ENCODE measurements around the gene ZNF593. TPM values are rescaled to one million over a fixed set of nuclear protein-coding genes. Genes with fewer than 3 reads are reported as not detected.

ZNF593 gene
- total and polyA plus RNA-seq, 2 experiments from 2014 or later: 26.2 to 108 TPM

DNA sequence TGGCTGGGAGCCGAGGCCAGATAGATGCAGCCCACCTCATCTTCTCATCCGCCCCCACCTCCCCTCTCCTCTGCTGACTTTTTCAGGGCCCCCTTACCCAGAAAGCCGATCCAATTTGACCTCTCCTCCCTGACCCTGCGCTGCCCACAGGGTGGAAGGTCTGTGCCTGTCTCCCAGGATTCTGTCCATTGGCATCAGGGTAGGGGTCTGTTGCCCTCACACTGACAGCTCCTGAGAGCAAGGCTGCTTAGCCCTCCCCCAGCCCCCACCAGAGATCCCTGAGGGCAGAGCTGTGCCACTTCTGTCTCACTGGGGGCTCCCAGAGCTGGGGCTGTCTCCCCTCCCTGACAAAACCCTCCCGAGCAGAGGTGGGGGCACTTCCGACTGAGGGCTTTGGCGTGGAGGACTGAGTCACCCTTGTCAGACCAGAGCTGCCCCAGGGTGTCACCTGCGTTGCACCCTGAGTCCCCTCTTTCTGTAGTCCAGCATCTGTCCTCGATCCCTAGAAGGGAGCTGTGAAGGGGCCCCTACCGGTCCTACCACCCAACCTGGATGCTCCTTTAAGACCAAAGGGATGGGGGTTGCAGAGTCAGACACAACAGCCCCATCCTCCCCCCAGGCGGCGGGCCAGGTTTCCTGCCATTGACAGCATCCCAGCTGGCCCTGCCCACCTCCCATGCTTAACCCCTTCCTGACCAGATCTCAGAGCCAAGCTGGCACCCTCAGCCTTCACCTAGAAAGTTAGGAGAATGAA, 13.2 kb upstream of the ZNF593 start:
- peaks cover 62% of the 10 kb centered on the region for H3K4me1 Mint-ChIP-seq
- H3K4me3 Mint-ChIP-seq: peak overlapping the region; percentile 76
- H3K36me3 Mint-ChIP-seq (ENCODE audit: low read depth): no peaks in the 10 kb centered on the region
- Histone ChIP-seq H2AFZ (no peak overlapping the region), H3F3A (replicated peaks; ENCODE audit: low read depth) (peaks cover 7% of the 10 kb centered on the region; the same call in 1 of the 2 replicates), H3K36me3 (ENCODE audit: insufficient read depth) (no peaks in the 10 kb centered on the region), H3K9me2 (ENCODE audit: insufficient read depth) (no peaks in the 10 kb centered on the region), H3K4me1 (ENCODE audit: insufficient read depth) (peaks cover 50% of the 10 kb centered on the region), H3K79me2 (replicated peaks; ENCODE audit: insufficient read depth) (no peaks in the 10 kb centered on the region), H3K4me3 (peak overlapping the region; percentile 58), H3K27me3 (ENCODE audit: insufficient read depth) (peaks cover 100% of the 10 kb centered on the region), H4K20me1 (replicated peaks; ENCODE audit: insufficient read depth) (peaks cover 5% of the 10 kb centered on the region; the same call in 1 of the 2 replicates), H3K4me2 (peak overlapping the region; percentile 89), H3K27ac (ENCODE audit: low read depth) (no peak overlapping the region)
- peak; percentile 10 for ATAC-seq
- TF ChIP-seq, protein P1, sequence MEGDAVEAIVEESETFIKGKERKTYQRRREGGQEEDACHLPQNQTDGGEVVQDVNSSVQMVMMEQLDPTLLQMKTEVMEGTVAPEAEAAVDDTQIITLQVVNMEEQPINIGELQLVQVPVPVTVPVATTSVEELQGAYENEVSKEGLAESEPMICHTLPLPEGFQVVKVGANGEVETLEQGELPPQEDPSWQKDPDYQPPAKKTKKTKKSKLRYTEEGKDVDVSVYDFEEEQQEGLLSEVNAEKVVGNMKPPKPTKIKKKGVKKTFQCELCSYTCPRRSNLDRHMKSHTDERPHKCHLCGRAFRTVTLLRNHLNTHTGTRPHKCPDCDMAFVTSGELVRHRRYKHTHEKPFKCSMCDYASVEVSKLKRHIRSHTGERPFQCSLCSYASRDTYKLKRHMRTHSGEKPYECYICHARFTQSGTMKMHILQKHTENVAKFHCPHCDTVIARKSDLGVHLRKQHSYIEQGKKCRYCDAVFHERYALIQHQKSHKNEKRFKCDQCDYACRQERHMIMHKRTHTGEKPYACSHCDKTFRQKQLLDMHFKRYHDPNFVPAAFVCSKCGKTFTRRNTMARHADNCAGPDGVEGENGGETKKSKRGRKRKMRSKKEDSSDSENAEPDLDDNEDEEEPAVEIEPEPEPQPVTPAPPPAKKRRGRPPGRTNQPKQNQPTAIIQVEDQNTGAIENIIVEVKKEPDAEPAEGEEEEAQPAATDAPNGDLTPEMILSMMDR (conservative IDR thresholded peaks at IDR 0.05; ENCODE audit: low read depth in 2 of 2): no peak
- TF ChIP-seq JUNB (IDR thresholded peaks at IDR 0.05; ENCODE audit: unreplicated experiment): no peak
- no peak for TF ChIP-seq ZNF114 (CRISPR knock-in tag; IDR thresholded peaks at IDR 0.05)
- TF ChIP-seq, protein P2, sequence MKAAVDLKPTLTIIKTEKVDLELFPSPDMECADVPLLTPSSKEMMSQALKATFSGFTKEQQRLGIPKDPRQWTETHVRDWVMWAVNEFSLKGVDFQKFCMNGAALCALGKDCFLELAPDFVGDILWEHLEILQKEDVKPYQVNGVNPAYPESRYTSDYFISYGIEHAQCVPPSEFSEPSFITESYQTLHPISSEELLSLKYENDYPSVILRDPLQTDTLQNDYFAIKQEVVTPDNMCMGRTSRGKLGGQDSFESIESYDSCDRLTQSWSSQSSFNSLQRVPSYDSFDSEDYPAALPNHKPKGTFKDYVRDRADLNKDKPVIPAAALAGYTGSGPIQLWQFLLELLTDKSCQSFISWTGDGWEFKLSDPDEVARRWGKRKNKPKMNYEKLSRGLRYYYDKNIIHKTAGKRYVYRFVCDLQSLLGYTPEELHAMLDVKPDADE (IDR thresholded peaks at IDR 0.05): no peak
- no peak for TF ChIP-seq EZH2phosphoT487 (IDR thresholded peaks at IDR 0.05; ENCODE audit: unreplicated experiment)
- no peak for TF ChIP-seq ZNF331 (CRISPR knock-in tag; IDR thresholded peaks at IDR 0.05; ENCODE audit: low read depth)
- no peak for TF ChIP-seq EZH2 (IDR thresholded peaks at IDR 0.05; ENCODE audit: low read depth, unreplicated experiment)
- TF ChIP-seq STAT1 (IDR thresholded peaks at IDR 0.05; ENCODE audit: unreplicated experiment): no peak
- no peak for TF ChIP-seq CREB1 (CRISPR knock-in tag; IDR thresholded peaks at IDR 0.05; ENCODE audit: low read depth)
- TF ChIP-seq NANOG (IDR thresholded peaks at IDR 0.05; ENCODE audit: borderline replicate concordance): no peak
- TF ChIP-seq POLR2AphosphoS5 (IDR thresholded peaks at IDR 0.05; ENCODE audit: low read depth): no peak
- TF ChIP-seq, protein P3, sequence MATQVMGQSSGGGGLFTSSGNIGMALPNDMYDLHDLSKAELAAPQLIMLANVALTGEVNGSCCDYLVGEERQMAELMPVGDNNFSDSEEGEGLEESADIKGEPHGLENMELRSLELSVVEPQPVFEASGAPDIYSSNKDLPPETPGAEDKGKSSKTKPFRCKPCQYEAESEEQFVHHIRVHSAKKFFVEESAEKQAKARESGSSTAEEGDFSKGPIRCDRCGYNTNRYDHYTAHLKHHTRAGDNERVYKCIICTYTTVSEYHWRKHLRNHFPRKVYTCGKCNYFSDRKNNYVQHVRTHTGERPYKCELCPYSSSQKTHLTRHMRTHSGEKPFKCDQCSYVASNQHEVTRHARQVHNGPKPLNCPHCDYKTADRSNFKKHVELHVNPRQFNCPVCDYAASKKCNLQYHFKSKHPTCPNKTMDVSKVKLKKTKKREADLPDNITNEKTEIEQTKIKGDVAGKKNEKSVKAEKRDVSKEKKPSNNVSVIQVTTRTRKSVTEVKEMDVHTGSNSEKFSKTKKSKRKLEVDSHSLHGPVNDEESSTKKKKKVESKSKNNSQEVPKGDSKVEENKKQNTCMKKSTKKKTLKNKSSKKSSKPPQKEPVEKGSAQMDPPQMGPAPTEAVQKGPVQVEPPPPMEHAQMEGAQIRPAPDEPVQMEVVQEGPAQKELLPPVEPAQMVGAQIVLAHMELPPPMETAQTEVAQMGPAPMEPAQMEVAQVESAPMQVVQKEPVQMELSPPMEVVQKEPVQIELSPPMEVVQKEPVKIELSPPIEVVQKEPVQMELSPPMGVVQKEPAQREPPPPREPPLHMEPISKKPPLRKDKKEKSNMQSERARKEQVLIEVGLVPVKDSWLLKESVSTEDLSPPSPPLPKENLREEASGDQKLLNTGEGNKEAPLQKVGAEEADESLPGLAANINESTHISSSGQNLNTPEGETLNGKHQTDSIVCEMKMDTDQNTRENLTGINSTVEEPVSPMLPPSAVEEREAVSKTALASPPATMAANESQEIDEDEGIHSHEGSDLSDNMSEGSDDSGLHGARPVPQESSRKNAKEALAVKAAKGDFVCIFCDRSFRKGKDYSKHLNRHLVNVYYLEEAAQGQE (IDR thresholded peaks at IDR 0.05; ENCODE audit: unreplicated experiment): no peak
- TF ChIP-seq, protein P4, sequence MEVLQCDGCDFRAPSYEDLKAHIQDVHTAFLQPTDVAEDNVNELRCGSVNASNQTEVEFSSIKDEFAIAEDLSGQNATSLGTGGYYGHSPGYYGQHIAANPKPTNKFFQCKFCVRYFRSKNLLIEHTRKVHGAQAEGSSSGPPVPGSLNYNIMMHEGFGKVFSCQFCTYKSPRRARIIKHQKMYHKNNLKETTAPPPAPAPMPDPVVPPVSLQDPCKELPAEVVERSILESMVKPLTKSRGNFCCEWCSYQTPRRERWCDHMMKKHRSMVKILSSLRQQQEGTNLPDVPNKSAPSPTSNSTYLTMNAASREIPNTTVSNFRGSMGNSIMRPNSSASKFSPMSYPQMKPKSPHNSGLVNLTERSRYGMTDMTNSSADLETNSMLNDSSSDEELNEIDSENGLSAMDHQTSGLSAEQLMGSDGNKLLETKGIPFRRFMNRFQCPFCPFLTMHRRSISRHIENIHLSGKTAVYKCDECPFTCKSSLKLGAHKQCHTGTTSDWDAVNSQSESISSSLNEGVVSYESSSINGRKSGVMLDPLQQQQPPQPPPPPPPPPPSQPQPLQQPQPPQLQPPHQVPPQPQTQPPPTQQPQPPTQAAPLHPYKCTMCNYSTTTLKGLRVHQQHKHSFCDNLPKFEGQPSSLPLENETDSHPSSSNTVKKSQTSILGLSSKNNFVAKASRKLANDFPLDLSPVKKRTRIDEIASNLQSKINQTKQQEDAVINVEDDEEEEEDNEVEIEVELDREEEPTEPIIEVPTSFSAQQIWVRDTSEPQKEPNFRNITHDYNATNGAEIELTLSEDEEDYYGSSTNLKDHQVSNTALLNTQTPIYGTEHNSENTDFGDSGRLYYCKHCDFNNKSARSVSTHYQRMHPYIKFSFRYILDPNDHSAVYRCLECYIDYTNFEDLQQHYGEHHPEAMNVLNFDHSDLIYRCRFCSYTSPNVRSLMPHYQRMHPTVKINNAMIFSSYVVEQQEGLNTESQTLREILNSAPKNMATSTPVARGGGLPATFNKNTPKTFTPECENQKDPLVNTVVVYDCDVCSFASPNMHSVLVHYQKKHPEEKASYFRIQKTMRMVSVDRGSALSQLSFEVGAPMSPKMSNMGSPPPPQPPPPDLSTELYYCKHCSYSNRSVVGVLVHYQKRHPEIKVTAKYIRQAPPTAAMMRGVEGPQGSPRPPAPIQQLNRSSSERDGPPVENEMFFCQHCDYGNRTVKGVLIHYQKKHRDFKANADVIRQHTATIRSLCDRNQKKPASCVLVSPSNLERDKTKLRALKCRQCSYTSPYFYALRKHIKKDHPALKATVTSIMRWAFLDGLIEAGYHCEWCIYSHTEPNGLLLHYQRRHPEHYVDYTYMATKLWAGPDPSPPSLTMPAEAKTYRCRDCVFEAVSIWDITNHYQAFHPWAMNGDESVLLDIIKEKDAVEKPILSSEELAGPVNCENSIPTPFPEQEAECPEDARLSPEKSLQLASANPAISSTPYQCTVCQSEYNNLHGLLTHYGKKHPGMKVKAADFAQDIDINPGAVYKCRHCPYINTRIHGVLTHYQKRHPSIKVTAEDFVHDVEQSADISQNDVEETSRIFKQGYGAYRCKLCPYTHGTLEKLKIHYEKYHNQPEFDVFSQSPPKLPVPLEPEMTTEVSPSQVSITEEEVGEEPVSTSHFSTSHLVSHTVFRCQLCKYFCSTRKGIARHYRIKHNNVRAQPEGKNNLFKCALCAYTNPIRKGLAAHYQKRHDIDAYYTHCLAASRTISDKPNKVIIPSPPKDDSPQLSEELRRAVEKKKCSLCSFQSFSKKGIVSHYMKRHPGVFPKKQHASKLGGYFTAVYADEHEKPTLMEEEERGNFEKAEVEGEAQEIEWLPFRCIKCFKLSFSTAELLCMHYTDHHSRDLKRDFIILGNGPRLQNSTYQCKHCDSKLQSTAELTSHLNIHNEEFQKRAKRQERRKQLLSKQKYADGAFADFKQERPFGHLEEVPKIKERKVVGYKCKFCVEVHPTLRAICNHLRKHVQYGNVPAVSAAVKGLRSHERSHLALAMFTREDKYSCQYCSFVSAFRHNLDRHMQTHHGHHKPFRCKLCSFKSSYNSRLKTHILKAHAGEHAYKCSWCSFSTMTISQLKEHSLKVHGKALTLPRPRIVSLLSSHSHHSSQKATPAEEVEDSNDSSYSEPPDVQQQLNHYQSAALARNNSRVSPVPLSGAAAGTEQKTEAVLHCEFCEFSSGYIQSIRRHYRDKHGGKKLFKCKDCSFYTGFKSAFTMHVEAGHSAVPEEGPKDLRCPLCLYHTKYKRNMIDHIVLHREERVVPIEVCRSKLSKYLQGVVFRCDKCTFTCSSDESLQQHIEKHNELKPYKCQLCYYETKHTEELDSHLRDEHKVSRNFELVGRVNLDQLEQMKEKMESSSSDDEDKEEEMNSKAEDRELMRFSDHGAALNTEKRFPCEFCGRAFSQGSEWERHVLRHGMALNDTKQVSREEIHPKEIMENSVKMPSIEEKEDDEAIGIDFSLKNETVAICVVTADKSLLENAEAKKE (CRISPR knock-in tag; IDR thresholded peaks at IDR 0.05): no peak
- peak; percentile 82 for DNase-seq (ENCODE audit: low spot score)
- H3K27ac Mint-ChIP-seq: no peak overlapping the region
- H3K27me3 Mint-ChIP-seq (ENCODE audit: insufficient read depth, low read depth, poor library complexity): peaks cover 79% of the 10 kb centered on the region
- no peaks in the 10 kb centered on the region for H3K9me3 Mint-ChIP-seq
